Hepatocyte (in vitro differentiated cells): ENCODE results near the gene RNF7.

Experiments used
- EZH2 ChIP-seq: fragments of 200-600 bp; sonication (generic); IDR thresholded peaks from 2 replicates; pipeline ENCODE4 v1.6.1; 2016; ENCODE audit warnings: antibody characterized with exemption, mild to moderate bottlenecking, borderline replicate concordance
- EZH2phosphoT487 ChIP-seq: fragments of 200-600 bp; sonication (generic); IDR thresholded peaks from one replicate; pipeline ENCODE4 v1.6.1; 2018; ENCODE audit warnings: antibody characterized with exemption, mild to moderate bottlenecking, low read depth, moderate library complexity; ENCODE audit not compliant: unreplicated experiment, severe bottlenecking
- TF ChIP-seq, protein P1 (sequence below): fragments of 200-600 bp; sonication (generic); IDR thresholded peaks from 2 replicates; pipeline ENCODE4 v1.5.1; 2016; ENCODE audit warnings: antibody characterized with exemption, mild to moderate bottlenecking; ENCODE audit not compliant: poor library complexity

DNA sequence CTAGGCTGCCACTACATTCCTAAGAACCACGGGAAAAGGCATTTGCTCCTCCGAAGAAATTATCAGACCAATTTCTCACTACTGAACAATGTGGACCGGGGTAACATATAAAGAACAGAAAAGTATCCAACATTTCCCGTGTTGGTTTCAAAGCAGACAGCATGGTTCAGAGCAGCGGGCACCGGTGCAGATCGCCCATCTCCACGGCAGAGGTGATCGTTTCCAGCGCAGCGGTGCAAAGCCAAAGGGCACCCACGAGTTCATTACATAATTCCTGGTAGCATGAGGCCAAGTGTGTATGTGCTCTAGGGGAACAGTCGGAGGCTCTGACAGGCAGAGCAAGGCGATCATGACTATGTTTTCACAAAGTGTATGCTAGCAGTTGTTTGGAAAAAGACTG is 38.3 kb downstream of the RNF7 start:
- TF ChIP-seq, protein P1, sequence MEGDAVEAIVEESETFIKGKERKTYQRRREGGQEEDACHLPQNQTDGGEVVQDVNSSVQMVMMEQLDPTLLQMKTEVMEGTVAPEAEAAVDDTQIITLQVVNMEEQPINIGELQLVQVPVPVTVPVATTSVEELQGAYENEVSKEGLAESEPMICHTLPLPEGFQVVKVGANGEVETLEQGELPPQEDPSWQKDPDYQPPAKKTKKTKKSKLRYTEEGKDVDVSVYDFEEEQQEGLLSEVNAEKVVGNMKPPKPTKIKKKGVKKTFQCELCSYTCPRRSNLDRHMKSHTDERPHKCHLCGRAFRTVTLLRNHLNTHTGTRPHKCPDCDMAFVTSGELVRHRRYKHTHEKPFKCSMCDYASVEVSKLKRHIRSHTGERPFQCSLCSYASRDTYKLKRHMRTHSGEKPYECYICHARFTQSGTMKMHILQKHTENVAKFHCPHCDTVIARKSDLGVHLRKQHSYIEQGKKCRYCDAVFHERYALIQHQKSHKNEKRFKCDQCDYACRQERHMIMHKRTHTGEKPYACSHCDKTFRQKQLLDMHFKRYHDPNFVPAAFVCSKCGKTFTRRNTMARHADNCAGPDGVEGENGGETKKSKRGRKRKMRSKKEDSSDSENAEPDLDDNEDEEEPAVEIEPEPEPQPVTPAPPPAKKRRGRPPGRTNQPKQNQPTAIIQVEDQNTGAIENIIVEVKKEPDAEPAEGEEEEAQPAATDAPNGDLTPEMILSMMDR = no peak
- TF ChIP-seq EZH2 (no peak), EZH2phosphoT487 (no peak)
